DMS53 (cell line): ENCODE data around the gene AJM1.
"Not testable (repeated sequence)": the region's sequence is repeated elsewhere in the genome, so short reads cannot be mapped to it uniquely, and the experiment has no call there.

Experiments
- DNase-seq: peaks from one replicate; lab custom pipeline; 2025; lab: John Stamatoyannopoulos, UW

AJM1 gene

DNA sequence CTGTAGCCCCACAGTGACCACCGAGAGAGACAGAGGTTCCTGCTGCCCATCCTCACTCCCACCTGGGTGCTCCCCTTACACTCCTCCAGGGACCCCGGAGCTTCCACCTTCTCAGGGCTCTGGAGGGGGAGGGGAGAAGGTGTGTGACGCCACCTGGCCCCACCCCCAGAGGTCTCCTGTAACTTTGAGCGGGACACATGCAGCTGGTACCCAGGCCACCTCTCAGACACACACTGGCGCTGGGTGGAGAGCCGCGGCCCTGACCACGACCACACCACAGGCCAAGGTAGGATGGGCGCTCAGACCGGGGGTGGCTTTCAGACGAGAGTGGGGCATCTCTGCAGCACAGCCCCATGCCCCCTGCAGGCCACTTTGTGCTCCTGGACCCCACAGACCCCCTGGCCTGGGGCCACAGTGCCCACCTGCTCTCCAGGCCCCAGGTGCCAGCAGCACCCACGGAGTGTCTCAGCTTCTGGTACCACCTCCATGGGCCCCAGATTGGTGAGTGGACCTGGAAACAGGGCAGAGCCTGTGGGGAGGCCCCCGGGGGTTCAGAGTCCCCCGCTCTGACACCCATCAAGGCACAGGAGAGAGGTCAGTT is 14.4 kb downstream of the AJM1 start:
- DNase-seq = no peak

DNA sequence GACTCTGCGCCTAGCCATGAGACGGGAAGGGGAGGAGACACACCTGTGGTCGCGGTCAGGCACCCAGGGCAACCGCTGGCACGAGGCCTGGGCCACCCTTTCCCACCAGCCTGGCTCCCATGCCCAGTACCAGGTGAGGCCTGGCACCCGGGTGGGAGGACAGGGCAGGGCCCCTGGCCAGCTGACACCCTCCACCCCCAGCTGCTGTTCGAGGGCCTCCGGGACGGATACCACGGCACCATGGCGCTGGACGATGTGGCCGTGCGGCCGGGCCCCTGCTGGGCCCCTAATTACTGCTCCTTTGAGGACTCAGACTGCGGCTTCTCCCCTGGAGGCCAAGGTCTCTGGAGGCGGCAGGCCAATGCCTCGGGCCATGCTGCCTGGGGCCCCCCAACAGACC is 14.9 kb downstream of the AJM1 start:
- DNase-seq = no peak

GRCh38 chr9:136857581-136858412 is 15.5 kb downstream of the AJM1 start:
- DNase-seq = peak; percentile 46

- no peak for DNase-seq
Measured at GRCh38 chr9:136858452-136858843, 16.2 kb downstream of the AJM1 start.

DNA sequence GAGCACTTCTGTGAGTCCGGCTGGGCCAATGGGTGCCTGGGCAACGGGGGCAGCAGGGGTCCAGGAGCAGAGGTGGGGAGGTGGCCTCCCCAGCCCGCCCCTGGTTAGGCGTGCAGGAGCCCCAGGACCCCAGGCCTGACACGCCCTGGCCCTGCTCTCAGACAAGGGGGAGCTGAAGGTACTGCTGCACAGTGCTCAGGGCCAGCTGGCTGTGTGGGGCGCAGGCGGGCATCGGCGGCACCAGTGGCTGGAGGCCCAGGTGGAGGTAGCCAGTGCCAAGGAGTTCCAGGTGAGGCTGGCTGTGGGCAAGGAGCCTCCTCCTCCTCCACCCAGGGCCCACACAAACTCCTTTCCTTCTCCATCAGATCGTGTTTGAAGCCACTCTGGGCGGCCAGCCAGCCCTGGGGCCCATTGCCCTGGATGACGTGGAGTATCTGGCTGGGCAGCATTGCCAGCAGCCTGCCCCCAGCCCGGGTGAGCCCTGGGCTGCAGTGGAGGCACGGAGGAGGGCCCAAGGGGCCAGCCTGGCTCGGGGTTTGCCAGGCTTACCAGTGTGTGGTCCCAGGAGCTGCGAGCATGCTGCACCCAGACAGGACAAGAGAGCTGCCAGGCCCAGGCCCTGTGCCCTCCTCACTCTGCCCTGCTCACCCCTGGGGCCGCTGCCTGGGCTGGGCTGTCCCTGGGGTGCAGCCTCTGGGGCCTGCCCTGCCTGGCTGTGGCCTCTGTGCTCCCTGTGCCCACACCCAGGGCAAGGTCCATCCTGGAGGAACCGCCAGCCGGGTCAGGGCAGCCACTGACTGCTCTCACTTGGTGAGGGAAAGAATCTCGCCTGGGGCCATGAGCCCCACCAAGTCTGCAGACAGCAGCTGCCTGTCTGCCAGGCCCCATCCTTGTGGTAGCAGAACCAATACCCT is 16.8 kb downstream of the AJM1 start:
- peak; percentile 53 for DNase-seq

- no peak for DNase-seq
Measured at GRCh38 chr9:136860529-136860928, 18.3 kb downstream of the AJM1 start.

GRCh38 chr9:136860933-136861873 is 18.9 kb downstream of the AJM1 start:
- DNase-seq = no peak

- DNase-seq = no peak
Measured at GRCh38 chr9:136861874-136862457, 19.7 kb downstream of the AJM1 start.

GRCh38 chr9:136862849-136863622 is 20.8 kb downstream of the AJM1 start:
- DNase-seq = no peak

DNA sequence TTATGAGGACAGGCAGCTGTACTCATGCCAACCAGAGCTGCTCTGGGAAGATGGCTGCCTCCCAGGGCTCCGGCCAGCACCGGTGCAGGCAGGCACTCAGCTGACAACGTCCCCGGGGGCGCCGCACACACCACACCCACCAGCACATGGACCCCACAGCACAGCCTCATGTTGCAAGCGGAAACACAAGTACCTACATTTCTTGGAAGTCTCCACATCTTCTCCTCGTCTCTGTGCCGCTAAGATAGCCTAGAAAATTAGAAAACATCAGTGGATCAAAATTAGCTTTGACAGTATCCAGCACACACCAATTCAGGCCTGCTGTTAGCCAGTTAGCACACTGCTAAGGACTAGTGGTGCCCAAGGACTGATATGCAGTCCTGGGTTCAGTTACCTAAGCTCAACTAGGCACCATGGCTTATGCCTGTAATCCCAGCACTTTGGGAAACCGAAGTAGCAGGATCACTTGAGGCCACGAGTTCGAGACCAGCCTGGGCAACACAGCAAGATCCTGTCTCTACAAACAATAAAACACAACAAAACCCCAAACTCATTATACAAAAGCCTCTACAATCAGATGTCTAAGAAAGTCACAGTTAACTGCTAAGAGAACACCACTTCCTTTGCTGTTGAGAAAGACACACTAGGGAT is 21.5 kb downstream of the AJM1 start:
- DNase-seq = no peak

DNA sequence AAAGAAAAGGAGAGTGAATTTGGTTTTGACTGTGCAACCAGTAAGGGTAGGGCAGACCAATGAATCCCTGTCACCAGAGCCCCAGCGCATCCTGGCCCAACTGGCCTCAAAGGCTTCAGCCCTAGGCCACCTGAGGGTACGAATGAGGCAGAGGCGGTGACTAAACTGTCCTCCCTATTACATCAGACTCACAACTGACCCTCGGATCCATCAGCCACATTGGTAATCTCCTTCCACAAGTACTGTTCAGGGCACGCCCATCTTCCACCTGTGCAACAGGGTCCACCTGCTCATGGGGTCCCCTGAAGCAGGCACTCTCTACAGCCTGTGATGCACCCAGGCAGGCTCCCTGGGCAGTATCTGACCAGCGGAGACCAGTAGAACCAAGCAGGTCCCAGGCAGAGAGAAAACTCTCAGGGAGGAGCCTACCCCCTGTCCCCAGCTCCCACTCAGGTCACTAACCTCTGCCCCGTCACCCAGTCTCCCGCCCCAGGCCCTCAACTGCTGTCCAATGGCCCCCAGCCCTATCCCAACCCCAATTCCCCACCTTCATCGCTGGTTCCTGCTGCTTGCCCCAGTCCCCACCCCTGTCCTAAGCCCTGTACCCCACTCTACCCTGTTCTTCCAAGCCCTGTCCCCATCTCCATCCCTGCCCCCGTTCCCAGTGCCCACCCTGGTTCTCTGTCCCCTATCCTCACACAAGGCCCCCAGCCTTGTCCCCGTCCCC is 22.9 kb downstream of the AJM1 start:
- no peak for DNase-seq

DNA sequence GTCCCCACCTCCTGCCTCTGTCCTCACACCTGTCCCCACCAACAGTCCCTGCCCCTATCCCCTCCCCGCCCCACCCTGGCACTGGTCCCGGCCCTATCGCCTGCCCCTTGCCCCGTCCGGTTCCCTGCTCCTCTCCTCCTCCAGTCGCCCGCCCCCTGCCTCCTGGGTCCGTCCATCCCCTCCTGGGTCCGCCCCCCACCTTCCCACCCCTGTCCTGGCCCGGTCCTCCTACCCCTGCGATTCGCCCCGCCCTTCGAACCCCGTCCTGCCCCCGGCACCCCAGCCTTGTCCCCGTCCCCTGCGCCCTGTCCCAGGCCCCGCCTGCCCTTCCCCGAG is 23.5 kb downstream of the AJM1 start:
- DNase-seq = peak; percentile 62

GRCh38 chr9:136866898-136867421 is 24.7 kb downstream of the AJM1 start:
- not testable (repeated sequence) for DNase-seq

- DNase-seq = no peak
Measured at GRCh38 chr9:136867480-136867879, 25.2 kb downstream of the AJM1 start.

GRCh38 chr9:136867917-136868316 is 25.6 kb downstream of the AJM1 start:
- DNase-seq = no peak

DNA sequence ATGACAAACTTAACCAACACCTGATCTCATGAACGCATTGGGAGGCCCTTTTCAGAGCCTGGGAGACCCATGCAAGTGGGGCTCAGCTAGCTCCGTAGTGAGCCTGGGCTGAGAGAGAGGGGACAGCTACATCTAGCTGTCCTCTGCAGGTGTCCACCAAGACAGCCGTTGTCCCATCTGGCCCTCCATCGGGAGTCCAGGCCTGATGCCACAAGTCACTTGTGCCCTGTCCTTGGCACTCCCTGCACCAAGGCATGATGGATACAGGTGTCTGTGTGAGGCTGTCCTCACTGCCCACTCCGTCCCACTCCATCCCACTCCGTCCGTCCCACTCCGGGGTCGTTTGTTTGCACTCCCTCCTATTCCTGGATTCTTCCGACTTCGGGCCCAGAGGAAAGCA is 26.4 kb downstream of the AJM1 start:
- no peak for DNase-seq

- not testable (repeated sequence) for DNase-seq
Measured at GRCh38 chr9:136869611-136870010, 27.3 kb downstream of the AJM1 start.

DNA sequence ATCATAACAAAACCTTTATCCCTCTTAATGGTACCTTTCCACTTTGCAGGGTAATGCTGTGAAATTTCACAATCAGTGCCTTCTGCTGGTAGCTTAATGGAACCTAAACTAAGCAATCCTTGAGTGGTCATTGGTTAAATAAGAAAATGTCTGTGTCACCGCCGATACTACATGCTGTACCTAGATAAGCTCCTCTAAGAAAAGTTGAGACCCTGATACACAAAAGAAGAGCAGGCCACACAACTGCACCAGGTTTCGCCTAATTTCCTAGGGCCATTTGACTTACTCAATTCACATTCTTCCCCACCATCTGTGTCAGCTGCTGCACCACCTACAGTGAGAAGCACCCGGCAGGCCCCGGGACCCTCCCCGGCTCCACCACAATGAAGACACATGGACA is 32.9 kb downstream of the AJM1 start:
- DNase-seq = no peak

DNA sequence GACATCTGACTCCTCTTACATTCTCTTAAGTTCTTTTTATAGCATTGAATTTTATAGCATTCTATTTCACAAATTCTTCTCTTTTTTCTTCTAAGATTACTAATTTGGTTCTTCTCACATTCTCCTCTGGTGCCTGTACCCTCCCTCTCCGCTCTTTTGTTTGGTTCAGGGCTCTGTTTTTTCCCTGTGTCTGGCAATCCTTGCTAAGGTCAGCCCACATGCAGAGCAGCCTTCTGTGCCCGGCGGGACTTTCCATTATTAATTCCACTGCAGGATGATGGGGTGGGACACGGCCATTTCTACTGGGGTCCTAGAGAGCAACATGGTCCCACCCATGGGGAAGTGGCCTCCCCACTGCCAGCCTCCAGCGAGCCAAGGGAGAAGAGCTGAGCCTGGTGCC is 34.2 kb downstream of the AJM1 start:
- DNase-seq = no peak
